GM06990 (cell line): ENCODE results near the gene JAML.

Experiments used
- DNase-seq: peaks from one replicate; pipeline ENCODE4 v3.0.0-alpha.2; 2011; ENCODE audit not compliant: insufficient read length; ENCODE audit errors: extremely low read depth
- H3K27me3 ChIP-seq: replicated peaks from 2 replicates; pipeline ENCODE4 v1.6.0; 2011; ENCODE audit warnings: low read length; ENCODE audit not compliant: control insufficient read depth, insufficient read depth
- H3K36me3 ChIP-seq: 2 replicates; pipeline ENCODE4 v1.5.1; 2011; ENCODE audit warnings: low read length; ENCODE audit not compliant: control insufficient read depth, insufficient read depth
- H3K4me3 ChIP-seq: replicated peaks from 2 replicates; pipeline ENCODE4 v1.5.1; 2011; ENCODE audit warnings: low read depth, mild to moderate bottlenecking, control low read depth, low read length
- TF ChIP-seq, protein P1 (sequence below): IDR thresholded peaks from 2 replicates; pipeline ENCODE4 v1.5.1; 2011; ENCODE audit warnings: low read length, control low read depth, mild to moderate bottlenecking, inconsistent platforms; ENCODE audit not compliant: insufficient read depth, poor library complexity, severe bottlenecking

JAML gene

DNA sequence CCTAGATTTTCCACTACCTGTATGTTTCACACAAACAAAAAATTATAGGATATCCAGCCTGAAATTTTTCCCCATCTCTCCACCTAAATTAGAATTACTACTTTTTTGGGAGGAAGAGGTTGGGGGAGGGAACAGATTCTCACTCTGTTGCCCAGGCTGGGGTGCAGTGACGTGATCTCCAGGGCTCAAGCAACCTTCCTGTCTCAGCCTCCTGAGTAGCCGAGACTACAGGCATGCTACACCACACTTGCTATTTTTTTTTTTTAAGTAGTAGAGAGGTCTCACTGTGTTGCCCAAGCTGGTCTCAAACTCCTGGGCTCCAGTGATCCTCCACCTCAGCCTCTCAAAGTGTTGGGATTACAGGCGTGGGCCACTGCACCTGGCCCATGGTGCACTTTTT lies 9.5 kb downstream of the JAML start:
- Histone ChIP-seq H3K36me3 (no peaks in the 10 kb centered on the region), H3K4me3 (no peak overlapping the region), H3K27me3 (no peaks in the 10 kb centered on the region; the same call in 1 of the 2 replicates)
- TF ChIP-seq, protein P1, sequence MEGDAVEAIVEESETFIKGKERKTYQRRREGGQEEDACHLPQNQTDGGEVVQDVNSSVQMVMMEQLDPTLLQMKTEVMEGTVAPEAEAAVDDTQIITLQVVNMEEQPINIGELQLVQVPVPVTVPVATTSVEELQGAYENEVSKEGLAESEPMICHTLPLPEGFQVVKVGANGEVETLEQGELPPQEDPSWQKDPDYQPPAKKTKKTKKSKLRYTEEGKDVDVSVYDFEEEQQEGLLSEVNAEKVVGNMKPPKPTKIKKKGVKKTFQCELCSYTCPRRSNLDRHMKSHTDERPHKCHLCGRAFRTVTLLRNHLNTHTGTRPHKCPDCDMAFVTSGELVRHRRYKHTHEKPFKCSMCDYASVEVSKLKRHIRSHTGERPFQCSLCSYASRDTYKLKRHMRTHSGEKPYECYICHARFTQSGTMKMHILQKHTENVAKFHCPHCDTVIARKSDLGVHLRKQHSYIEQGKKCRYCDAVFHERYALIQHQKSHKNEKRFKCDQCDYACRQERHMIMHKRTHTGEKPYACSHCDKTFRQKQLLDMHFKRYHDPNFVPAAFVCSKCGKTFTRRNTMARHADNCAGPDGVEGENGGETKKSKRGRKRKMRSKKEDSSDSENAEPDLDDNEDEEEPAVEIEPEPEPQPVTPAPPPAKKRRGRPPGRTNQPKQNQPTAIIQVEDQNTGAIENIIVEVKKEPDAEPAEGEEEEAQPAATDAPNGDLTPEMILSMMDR, result no peak
- DNase-seq, result no peak

DNA sequence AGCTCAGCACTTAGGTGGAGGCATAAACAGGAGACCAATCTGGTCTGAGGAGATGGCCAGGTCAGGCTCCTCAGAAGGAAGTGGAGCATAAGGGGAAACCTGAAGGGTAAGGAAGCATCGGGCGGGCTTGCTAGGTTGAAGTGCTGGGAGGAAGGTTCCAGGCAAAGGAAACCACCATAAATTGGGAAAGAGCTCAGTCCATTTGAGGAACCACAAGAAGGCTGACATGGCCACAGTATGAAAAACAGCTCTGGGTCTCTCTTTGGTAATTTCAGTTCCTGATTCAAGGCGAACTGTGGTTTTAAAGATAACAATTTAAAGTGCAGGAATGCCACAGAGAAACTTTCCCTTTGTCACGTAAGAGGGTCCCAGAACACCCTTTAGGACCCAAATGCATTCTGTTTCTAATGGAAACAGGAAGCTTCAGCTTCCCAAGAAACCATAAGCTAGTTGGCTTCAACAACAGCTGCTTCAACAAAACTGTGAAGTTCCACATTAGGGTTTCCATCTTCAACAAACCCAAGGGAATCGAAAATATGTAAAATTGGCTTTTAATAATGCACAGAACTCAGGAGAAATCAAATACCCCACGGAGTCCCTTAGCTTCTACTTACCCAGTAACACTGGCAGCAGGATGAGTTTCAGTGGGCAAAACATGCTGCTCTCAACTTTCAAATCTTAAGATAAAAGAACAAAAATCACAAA lies 10.4 kb downstream of the JAML start:
- H3K4me3 ChIP-seq, result no peak overlapping the region
- H3K27me3 ChIP-seq, result no peaks in the 10 kb centered on the region; the same call in 1 of the 2 replicates
- DNase-seq, result no peak
- TF ChIP-seq, protein P1, result no peak
- no peaks in the 10 kb centered on the region for H3K36me3 ChIP-seq

DNA sequence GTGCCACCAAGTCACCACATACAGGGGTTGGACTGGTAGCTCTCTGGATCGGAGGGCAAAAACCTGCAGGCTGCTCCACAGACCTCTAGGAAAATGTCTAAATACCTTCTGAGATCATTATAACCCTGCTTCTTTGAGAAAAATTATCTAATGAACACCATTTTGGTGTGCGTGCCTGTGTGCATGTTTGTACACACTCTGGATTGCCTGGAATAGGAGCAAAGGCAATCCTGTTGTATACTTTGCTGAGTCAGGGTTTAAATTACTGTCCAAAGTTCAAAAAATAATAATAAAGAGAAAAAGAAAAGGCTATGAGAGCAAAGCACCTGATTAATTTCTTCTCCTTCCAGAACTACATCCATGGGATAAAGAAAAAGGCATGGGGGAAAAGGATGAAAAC lies 11.0 kb downstream of the JAML start:
- no peaks in the 10 kb centered on the region; the same call in 1 of the 2 replicates for H3K27me3 ChIP-seq
- no peak overlapping the region for H3K4me3 ChIP-seq
- no peaks in the 10 kb centered on the region for H3K36me3 ChIP-seq
- no peak for DNase-seq
- TF ChIP-seq, protein P1, result no peak

DNA sequence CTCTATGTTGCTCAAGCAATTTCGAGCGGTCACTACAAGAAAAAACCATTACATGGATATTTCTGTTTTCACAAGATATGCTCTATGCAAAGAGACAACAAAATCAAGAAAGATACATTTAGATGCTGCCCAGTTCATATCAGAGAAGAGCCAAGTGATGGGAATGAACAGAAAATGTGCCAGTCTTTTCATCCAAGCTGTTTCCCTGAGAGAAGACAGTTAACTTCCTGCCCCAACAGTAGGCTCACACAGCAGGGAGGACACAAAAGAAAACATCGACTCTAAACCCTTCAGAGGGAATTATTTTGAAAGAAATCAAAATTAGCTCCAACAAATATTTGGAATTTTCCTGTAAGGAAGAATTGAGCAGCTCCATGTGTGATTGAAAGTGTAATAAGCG lies 11.6 kb downstream of the JAML start:
- no peaks in the 10 kb centered on the region; the same call in 1 of the 2 replicates for H3K27me3 ChIP-seq
- DNase-seq, result no peak
- H3K4me3 ChIP-seq, result no peak overlapping the region
- TF ChIP-seq, protein P1, result no peak
- H3K36me3 ChIP-seq, result no peaks in the 10 kb centered on the region

DNA sequence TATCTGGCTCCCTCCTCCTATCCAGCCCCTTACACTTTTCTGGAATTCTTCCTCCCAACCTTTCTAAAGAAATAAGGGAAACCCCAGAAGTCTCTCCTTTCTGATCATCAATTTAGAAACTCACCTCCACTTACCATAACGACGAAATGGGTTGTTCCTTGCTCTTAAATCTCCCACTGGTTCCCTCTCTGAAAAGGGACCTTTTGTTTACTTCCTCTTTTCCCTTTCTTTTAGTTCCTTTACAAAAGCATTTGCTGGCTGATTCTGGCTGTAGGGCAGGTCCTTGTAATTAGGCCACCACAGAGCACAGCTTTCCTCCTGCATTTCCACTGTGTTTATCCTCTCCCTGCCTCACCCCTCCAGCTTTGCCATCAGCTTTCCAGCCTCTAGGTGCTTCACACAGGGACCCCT lies 12.0 kb downstream of the JAML start:
- no peak for DNase-seq
- Histone ChIP-seq H3K27me3 (no peaks in the 10 kb centered on the region; the same call in 1 of the 2 replicates), H3K4me3 (no peak overlapping the region), H3K36me3 (no peaks in the 10 kb centered on the region)
- TF ChIP-seq, protein P1, result no peak
